H1 (cell line): ENCODE data around the gene HPN.
A peak's percentile ranks its signal among the peaks of the same experiment; 100 is the strongest.

Source experiments
- CBX8 ChIP-seq: fragments of 300-800, 300-1000 bp; sonication (generic); IDR thresholded peaks from 2 replicates; pipeline ENCODE4 v1.7.1; 2016; ENCODE audit warnings: low read depth, low read length, borderline replicate concordance
- EP300 ChIP-seq, 2 experiments: IDR thresholded peaks; 1 replicate in 1 of 2; 2 replicates in 1 of 2; pipeline ENCODE4 v1.6.1; 2011 to 2012; ENCODE audit warnings: low read depth in 2 of 2, low read length in 2 of 2, mild to moderate bottlenecking in 2 of 2, borderline replicate concordance in 1 of 2, inconsistent platforms in 1 of 2, moderate library complexity in 1 of 2
- RAD21 ChIP-seq, 2 experiments: IDR thresholded peaks in 1 of 2; conservative IDR thresholded peaks in 1 of 2; 2 replicates each; pipeline ENCODE4 v1.6.1; 2011; ENCODE audit warnings: low read depth in 2 of 2, low read length in 2 of 2, improper control_type of control experiment in 1 of 2, inconsistent platforms in 1 of 2, mild to moderate bottlenecking in 1 of 2, moderate library complexity in 1 of 2

- TF ChIP-seq EP300 (IDR thresholded peaks at IDR 0.05; ENCODE audit: borderline replicate concordance in 1 of 2, low read depth in 2 of 2, low read length in 2 of 2) (no peak), RAD21 (IDR thresholded peaks at IDR 0.05 in 1 of 2, conservative IDR thresholded peaks at IDR 0.05 in 1 of 2; ENCODE audit: low read depth in 2 of 2, low read length in 2 of 2) (peak; percentile 86 to 91), CBX8 (no peak)
These were observed 73.0 kb downstream of the HPN start for GRCh38 chr19:35114353-35115176.
